SK-N-SH (cell line): ENCODE measurements around the gene HPCAL1. TPM values are rescaled to one million over a fixed set of nuclear protein-coding genes. Genes with fewer than 3 reads are reported as not detected.

Experiments used
- EZH2phosphoT487 ChIP-seq: fragments of 200-600 bp; sonication (generic); IDR thresholded peaks from 2 replicates; pipeline ENCODE4 v1.6.1; 2017; ENCODE audit warnings: low read depth, mixed run types, mild to moderate bottlenecking, antibody characterized with exemption, moderate library complexity, borderline replicate concordance
- FOSL2 ChIP-seq: IDR thresholded peaks from 2 replicates; pipeline ENCODE4 v1.4.0; 2012; ENCODE audit warnings: low read depth, mild to moderate bottlenecking, moderate library complexity, borderline replicate concordance
- JUND ChIP-seq: IDR thresholded peaks from 2 replicates; pipeline ENCODE4 v1.4.0; 2012
- POLR2AphosphoS5 ChIP-seq: IDR thresholded peaks from 2 replicates; pipeline ENCODE4 v1.6.1; 2012; ENCODE audit warnings: low read depth, low read length
- RCOR1 ChIP-seq: fragments of 150-350 bp; IDR thresholded peaks from 2 replicates; pipeline ENCODE4 v1.6.1; 2017; ENCODE audit warnings: antibody characterized with exemption, low read length
- RXRA ChIP-seq: IDR thresholded peaks from 2 replicates; pipeline ENCODE4 v1.4.0; 2012; ENCODE audit warnings: low read depth, mild to moderate bottlenecking, borderline replicate concordance
- SIN3A ChIP-seq: IDR thresholded peaks from 2 replicates; pipeline ENCODE4 v1.6.1; 2012; ENCODE audit warnings: low read depth, mild to moderate bottlenecking, low read length, moderate library complexity, borderline replicate concordance
- SMC3 ChIP-seq: IDR thresholded peaks from 2 replicates; pipeline ENCODE4 v1.6.1; 2012; ENCODE audit warnings: low read depth, low read length, improper control_type of control experiment
- polyA plus RNA-seq, 3 experiments: library from polyadenylated mRNA; depleted of rRNA; stranded (reverse); fragments of >200 nt; gene quantifications; 2 replicates each; pipeline ENCODE4 v1.2.3, GENCODE V29; 2012
- TF ChIP-seq, protein P1 (sequence below): fragments of 150-350 bp; IDR thresholded peaks from 2 replicates; pipeline ENCODE4 v1.6.1; 2016; ENCODE audit warnings: mild to moderate bottlenecking, low read depth, low read length
- TF ChIP-seq, protein P2 (sequence below): fragments of 150-350 bp; IDR thresholded peaks from 2 replicates; pipeline ENCODE4 v1.6.1; 2017; ENCODE audit warnings: antibody characterized with exemption, low read length, low read depth, borderline replicate concordance
- TF ChIP-seq, protein P3 (sequence below): IDR thresholded peaks from 2 replicates; pipeline ENCODE4 v1.6.1; 2012; ENCODE audit warnings: mild to moderate bottlenecking, low read depth, low read length, moderate library complexity
- TF ChIP-seq, protein P4 (sequence below): IDR thresholded peaks from 2 replicates; pipeline ENCODE4 v1.4.0; 2012; ENCODE audit warnings: low read depth, borderline replicate concordance

The HPCAL1 gene
- polyA plus RNA-seq, 1 of the 3 experiments (the other 2 are of a cell fraction) = 77.0 TPM

DNA sequence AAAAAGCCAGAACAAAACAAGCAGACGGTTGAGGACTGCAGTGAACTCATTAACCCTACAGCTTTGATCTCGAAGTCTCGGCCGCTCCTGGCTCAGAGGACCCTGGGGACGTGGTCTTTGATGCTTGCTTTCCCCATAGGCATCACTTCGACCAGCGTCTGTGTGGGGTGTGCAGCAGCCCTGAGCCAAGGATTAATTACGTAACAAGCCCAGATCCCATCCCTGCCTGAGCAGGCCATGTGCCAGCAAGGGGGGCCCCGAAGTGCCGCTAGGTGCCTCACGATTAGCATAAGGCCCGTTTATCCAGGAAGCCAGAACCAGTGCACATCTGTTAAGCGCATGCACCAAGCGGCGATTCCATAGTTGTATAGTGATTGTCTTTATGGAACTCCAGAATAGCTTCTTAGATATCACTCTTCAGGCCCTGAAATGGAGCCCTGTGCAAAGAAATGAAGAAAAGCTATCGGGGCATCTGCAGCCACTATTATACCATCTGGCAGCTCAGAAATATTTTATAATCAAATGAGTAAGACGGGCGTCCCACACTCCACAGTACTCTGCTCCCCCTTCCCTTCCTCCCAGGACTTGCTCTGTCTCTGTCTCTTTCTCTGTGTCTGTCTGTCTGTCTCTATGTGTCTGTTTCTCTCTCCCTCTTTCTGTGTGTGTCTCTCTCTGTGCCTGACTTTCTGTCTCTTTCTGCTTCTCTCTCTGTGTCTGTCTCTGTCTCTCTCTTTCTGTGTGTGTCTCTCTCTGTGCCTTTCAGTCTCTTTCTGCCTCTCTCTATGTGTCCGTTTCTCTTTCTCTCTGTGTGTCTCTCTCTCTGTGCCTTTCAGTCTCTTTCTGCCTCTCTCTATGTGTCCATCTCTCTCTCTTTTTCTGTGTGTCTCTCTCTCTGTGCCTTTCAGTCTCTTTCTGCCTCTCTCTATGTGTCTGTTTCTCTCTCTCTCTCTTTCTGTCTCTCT, 41.7 kb downstream of the HPCAL1 start (continued):
- TF ChIP-seq EZH2phosphoT487 (no peak), SMC3 (no peak), RXRA (no peak), SIN3A (no peak), JUND (no peak), RCOR1 (peak; percentile 65; the same call in 1 of the 2 replicates), POLR2AphosphoS5 (no peak), FOSL2 (no peak)
- TF ChIP-seq, protein P1, sequence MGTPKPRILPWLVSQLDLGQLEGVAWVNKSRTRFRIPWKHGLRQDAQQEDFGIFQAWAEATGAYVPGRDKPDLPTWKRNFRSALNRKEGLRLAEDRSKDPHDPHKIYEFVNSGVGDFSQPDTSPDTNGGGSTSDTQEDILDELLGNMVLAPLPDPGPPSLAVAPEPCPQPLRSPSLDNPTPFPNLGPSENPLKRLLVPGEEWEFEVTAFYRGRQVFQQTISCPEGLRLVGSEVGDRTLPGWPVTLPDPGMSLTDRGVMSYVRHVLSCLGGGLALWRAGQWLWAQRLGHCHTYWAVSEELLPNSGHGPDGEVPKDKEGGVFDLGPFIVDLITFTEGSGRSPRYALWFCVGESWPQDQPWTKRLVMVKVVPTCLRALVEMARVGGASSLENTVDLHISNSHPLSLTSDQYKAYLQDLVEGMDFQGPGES = no peak
- TF ChIP-seq, protein P2, sequence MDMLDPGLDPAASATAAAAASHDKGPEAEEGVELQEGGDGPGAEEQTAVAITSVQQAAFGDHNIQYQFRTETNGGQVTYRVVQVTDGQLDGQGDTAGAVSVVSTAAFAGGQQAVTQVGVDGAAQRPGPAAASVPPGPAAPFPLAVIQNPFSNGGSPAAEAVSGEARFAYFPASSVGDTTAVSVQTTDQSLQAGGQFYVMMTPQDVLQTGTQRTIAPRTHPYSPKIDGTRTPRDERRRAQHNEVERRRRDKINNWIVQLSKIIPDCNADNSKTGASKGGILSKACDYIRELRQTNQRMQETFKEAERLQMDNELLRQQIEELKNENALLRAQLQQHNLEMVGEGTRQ = no peak
- TF ChIP-seq, protein P3, sequence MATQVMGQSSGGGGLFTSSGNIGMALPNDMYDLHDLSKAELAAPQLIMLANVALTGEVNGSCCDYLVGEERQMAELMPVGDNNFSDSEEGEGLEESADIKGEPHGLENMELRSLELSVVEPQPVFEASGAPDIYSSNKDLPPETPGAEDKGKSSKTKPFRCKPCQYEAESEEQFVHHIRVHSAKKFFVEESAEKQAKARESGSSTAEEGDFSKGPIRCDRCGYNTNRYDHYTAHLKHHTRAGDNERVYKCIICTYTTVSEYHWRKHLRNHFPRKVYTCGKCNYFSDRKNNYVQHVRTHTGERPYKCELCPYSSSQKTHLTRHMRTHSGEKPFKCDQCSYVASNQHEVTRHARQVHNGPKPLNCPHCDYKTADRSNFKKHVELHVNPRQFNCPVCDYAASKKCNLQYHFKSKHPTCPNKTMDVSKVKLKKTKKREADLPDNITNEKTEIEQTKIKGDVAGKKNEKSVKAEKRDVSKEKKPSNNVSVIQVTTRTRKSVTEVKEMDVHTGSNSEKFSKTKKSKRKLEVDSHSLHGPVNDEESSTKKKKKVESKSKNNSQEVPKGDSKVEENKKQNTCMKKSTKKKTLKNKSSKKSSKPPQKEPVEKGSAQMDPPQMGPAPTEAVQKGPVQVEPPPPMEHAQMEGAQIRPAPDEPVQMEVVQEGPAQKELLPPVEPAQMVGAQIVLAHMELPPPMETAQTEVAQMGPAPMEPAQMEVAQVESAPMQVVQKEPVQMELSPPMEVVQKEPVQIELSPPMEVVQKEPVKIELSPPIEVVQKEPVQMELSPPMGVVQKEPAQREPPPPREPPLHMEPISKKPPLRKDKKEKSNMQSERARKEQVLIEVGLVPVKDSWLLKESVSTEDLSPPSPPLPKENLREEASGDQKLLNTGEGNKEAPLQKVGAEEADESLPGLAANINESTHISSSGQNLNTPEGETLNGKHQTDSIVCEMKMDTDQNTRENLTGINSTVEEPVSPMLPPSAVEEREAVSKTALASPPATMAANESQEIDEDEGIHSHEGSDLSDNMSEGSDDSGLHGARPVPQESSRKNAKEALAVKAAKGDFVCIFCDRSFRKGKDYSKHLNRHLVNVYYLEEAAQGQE = no peak
- TF ChIP-seq, protein P4, sequence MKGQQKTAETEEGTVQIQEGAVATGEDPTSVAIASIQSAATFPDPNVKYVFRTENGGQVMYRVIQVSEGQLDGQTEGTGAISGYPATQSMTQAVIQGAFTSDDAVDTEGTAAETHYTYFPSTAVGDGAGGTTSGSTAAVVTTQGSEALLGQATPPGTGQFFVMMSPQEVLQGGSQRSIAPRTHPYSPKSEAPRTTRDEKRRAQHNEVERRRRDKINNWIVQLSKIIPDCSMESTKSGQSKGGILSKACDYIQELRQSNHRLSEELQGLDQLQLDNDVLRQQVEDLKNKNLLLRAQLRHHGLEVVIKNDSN = no peak
